SK-N-SH treated with all-trans-retinoic acid at 6 μM for 48 hours (cell line): ENCODE data around the gene NPPA.

ENCODE experiments used
- ATAC-seq: fragments of 200-7000 bp; cut with Tn5 transposase; 3 replicates; pipeline ENCODE4 v1.9.1; 2020; ENCODE audit warnings: mild to moderate bottlenecking, moderate library complexity
- BACH2 ChIP-seq: fragments of 250-450 bp; sonication (Bioruptor Pico); IDR thresholded peaks from 2 replicates; pipeline ENCODE4 v1.9.0; 2021; ENCODE audit warnings: mild to moderate bottlenecking, borderline replicate concordance
- CREB5 ChIP-seq: fragments of 250-450 bp; sonication (Bioruptor Pico); IDR thresholded peaks from 2 replicates; pipeline ENCODE4 v1.5.1; 2020; ENCODE audit warnings: low read depth, mild to moderate bottlenecking, moderate library complexity
- CSDC2 ChIP-seq: fragments of 250-450 bp; sonication (Bioruptor Pico); IDR thresholded peaks from 2 replicates; pipeline ENCODE4 v1.5.0; 2020; ENCODE audit warnings: mild to moderate bottlenecking, moderate library complexity
- ESRRG ChIP-seq: fragments of 250-450 bp; sonication (Bioruptor Pico); IDR thresholded peaks from 2 replicates; pipeline ENCODE4 v1.6.1; 2021; ENCODE audit warnings: mild to moderate bottlenecking
- GLIS3 ChIP-seq: fragments of 250-450 bp; sonication (Bioruptor Pico); IDR thresholded peaks from 2 replicates; pipeline ENCODE4 v1.5.0; 2020; ENCODE audit warnings: mild to moderate bottlenecking, moderate library complexity
- OSR1 ChIP-seq: fragments of 250-450 bp; sonication (Bioruptor Pico); IDR thresholded peaks from 2 replicates; pipeline ENCODE4 v1.8.0; 2022; ENCODE audit warnings: moderate library complexity, mild to moderate bottlenecking, inconsistent platforms
- PATZ1 ChIP-seq: fragments of 250-450 bp; sonication (Bioruptor Pico); IDR thresholded peaks from 2 replicates; pipeline ENCODE4 v1.8.0; 2020; ENCODE audit warnings: mild to moderate bottlenecking, moderate library complexity, borderline replicate concordance
- POU6F1 ChIP-seq: fragments of 250-450 bp; sonication (Bioruptor Pico); IDR thresholded peaks from 2 replicates; pipeline ENCODE4 v1.8.0; 2021; ENCODE audit warnings: low read depth, mild to moderate bottlenecking, moderate library complexity, borderline replicate concordance
- PPARA ChIP-seq: fragments of 250-450 bp; sonication (Bioruptor Pico); IDR thresholded peaks from 2 replicates; pipeline ENCODE4 v1.5.0; 2020; ENCODE audit warnings: mild to moderate bottlenecking, borderline replicate concordance
- RARB ChIP-seq: fragments of 250-450 bp; sonication (Bioruptor Pico); IDR thresholded peaks from 2 replicates; pipeline ENCODE4 v1.8.0; 2021; ENCODE audit warnings: mild to moderate bottlenecking, moderate library complexity
- SNAI2 ChIP-seq: fragments of 250-450 bp; sonication (Bioruptor Pico); IDR thresholded peaks from 2 replicates; pipeline ENCODE4 v1.5.0; 2020; ENCODE audit warnings: mild to moderate bottlenecking, moderate library complexity
- TOX ChIP-seq: fragments of 250-450 bp; sonication (Bioruptor Pico); IDR thresholded peaks from 2 replicates; pipeline ENCODE4 v1.8.0; 2021; ENCODE audit warnings: mild to moderate bottlenecking, moderate library complexity, borderline replicate concordance
- ZC3H10 ChIP-seq: fragments of 250-450 bp; sonication (Bioruptor Pico); IDR thresholded peaks from 2 replicates; pipeline ENCODE4 v1.5.1; 2021; ENCODE audit warnings: mild to moderate bottlenecking, moderate library complexity
- ZFP30 ChIP-seq: fragments of 450-650 bp; formaldehyde crosslinking; IDR thresholded peaks from 2 replicates; pipeline ENCODE4 v1.5.0; 2022; ENCODE audit warnings: mild to moderate bottlenecking, moderate library complexity
- ZNF565 ChIP-seq: fragments of 450-650 bp; formaldehyde crosslinking; conservative IDR thresholded peaks from 2 replicates; pipeline ENCODE4 v1.5.0; 2020; ENCODE audit warnings: low read depth, mild to moderate bottlenecking, moderate library complexity
- ZNF70 ChIP-seq: fragments of 450-650 bp; formaldehyde crosslinking; IDR thresholded peaks from 2 replicates; pipeline ENCODE4 v1.5.0; 2020; ENCODE audit warnings: mild to moderate bottlenecking, moderate library complexity
- ZNF8 ChIP-seq: fragments of 450-650 bp; formaldehyde crosslinking; IDR thresholded peaks from 2 replicates; pipeline ENCODE4 v1.5.0; 2020; ENCODE audit warnings: mild to moderate bottlenecking, moderate library complexity
- TF ChIP-seq, protein P1 (sequence below): fragments of 250-450 bp; sonication (Bioruptor Pico); IDR thresholded peaks from 2 replicates; pipeline ENCODE4 v1.5.1; 2021; ENCODE audit warnings: mild to moderate bottlenecking, moderate library complexity
- TF ChIP-seq, protein P2 (sequence below): fragments of 250-450 bp; sonication (Bioruptor Pico); IDR thresholded peaks from 2 replicates; pipeline ENCODE4 v1.5.0; 2020; ENCODE audit warnings: mild to moderate bottlenecking, moderate library complexity

NPPA gene

GRCh38 chr1:11879311-11880180, 32.0 kb upstream of the NPPA start:
- TF ChIP-seq ZNF565 (CRISPR knock-in tag) (no peak), SNAI2 (CRISPR knock-in tag) (no peak), ZC3H10 (CRISPR knock-in tag) (no peak), PATZ1 (CRISPR knock-in tag) (no peak), PPARA (no peak), BACH2 (CRISPR knock-in tag) (no peak), ZNF8 (CRISPR knock-in tag) (no peak), ESRRG (CRISPR knock-in tag) (no peak), ZNF70 (CRISPR knock-in tag) (no peak), CREB5 (CRISPR knock-in tag) (no peak), ZFP30 (CRISPR knock-in tag) (no peak)
- no peak for ATAC-seq

GRCh38 chr1:11878891-11879190, 31.3 kb upstream of the NPPA start:
- no peak for TF ChIP-seq OSR1 (CRISPR knock-in tag)
- TF ChIP-seq ZFP30 (CRISPR knock-in tag): no peak
- ATAC-seq: no peak

DNA sequence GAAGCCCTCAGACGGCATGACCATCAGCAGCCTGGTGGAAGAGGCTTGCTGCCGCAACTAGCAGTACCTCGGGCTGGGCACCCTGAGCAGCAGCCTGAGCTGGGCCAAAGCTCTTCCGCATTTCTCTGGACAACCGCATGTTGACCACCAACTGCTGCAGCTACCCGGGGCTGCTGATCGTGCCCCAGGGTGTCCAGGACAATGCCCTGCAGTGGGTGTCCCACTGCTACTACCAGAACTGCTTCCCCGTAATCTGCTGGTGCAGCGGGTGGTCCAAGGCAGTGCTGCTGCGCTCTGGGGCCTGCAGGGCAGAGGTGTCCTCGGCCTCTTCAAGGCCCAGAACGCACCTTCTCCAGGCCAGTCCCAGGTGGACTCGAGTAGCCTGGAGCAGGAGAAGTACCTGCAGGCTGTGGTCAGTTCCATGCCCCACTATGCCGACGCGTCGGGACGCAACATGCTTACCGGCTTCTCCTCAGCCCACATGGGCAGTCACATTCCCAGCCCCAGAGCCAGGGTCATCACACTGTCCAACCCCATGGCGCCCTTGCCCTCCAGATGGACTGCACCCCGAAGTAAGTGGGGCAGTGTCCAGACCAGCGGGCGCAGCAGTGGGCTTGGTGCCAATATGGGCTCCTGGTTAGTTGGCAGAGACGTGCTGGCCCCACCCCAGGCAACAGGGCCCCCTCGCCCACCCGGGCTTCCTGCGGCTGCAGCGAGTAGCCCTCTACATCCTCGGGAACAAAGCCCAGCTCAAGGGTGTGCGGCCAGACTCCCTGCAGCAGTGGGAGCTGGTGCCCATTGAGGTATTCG, 30.7 kb upstream of the NPPA start:
- no peak for ATAC-seq
- TF ChIP-seq, protein P1, sequence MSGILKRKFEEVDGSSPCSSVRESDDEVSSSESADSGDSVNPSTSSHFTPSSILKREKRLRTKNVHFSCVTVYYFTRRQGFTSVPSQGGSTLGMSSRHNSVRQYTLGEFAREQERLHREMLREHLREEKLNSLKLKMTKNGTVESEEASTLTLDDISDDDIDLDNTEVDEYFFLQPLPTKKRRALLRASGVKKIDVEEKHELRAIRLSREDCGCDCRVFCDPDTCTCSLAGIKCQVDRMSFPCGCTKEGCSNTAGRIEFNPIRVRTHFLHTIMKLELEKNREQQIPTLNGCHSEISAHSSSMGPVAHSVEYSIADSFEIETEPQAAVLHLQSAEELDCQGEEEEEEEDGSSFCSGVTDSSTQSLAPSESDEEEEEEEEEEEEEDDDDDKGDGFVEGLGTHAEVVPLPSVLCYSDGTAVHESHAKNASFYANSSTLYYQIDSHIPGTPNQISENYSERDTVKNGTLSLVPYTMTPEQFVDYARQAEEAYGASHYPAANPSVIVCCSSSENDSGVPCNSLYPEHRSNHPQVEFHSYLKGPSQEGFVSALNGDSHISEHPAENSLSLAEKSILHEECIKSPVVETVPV (CRISPR knock-in tag): no peak
- TF ChIP-seq ZFP30 (CRISPR knock-in tag) (no peak), CSDC2 (CRISPR knock-in tag) (no peak), ZNF8 (CRISPR knock-in tag) (no peak), GLIS3 (CRISPR knock-in tag) (no peak), POU6F1 (CRISPR knock-in tag) (no peak), TOX (CRISPR knock-in tag) (no peak), ZNF565 (CRISPR knock-in tag) (no peak), BACH2 (CRISPR knock-in tag) (no peak), PATZ1 (CRISPR knock-in tag) (no peak), OSR1 (CRISPR knock-in tag) (no peak), ZNF70 (CRISPR knock-in tag) (no peak), ZC3H10 (CRISPR knock-in tag) (no peak), SNAI2 (CRISPR knock-in tag) (no peak), RARB (no peak)
- TF ChIP-seq, protein P2, sequence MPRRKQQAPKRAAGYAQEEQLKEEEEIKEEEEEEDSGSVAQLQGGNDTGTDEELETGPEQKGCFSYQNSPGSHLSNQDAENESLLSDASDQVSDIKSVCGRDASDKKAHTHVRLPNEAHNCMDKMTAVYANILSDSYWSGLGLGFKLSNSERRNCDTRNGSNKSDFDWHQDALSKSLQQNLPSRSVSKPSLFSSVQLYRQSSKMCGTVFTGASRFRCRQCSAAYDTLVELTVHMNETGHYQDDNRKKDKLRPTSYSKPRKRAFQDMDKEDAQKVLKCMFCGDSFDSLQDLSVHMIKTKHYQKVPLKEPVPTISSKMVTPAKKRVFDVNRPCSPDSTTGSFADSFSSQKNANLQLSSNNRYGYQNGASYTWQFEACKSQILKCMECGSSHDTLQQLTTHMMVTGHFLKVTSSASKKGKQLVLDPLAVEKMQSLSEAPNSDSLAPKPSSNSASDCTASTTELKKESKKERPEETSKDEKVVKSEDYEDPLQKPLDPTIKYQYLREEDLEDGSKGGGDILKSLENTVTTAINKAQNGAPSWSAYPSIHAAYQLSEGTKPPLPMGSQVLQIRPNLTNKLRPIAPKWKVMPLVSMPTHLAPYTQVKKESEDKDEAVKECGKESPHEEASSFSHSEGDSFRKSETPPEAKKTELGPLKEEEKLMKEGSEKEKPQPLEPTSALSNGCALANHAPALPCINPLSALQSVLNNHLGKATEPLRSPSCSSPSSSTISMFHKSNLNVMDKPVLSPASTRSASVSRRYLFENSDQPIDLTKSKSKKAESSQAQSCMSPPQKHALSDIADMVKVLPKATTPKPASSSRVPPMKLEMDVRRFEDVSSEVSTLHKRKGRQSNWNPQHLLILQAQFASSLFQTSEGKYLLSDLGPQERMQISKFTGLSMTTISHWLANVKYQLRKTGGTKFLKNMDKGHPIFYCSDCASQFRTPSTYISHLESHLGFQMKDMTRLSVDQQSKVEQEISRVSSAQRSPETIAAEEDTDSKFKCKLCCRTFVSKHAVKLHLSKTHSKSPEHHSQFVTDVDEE (CRISPR knock-in tag): no peak
